ENCODE measurements around the gene TMEM156.

- no peak for TF ChIP-seq RAD21 (IDR thresholded peaks at IDR 0.05)
- no peak for TF ChIP-seq CTCF (IDR thresholded peaks at IDR 0.05; ENCODE audit: low read depth, low read length, missing input control)
- no peak for TF ChIP-seq TAF1 (conservative IDR thresholded peaks at IDR 0.05)
- no peak for TF ChIP-seq YY1 (IDR thresholded peaks at IDR 0.05)
- TF ChIP-seq MAX (IDR thresholded peaks at IDR 0.05), result no peak
- no peak for TF ChIP-seq ZBTB33 (IDR thresholded peaks at IDR 0.05)
- no peak for TF ChIP-seq JUND (IDR thresholded peaks at IDR 0.05)
- no peak for TF ChIP-seq REST (IDR thresholded peaks at IDR 0.05)
- no peak for TF ChIP-seq SP1 (IDR thresholded peaks at IDR 0.05)
- TF ChIP-seq EGR1 (IDR thresholded peaks at IDR 0.05; ENCODE audit: low read depth in 2 of 2), result no peak
- no peak for TF ChIP-seq ATF3 (IDR thresholded peaks at IDR 0.05)
- TF ChIP-seq GABPA (IDR thresholded peaks at IDR 0.05 in 1 of 2, conservative IDR thresholded peaks at IDR 0.05 in 1 of 2), result no peak
Observed at GRCh38 chr4:38982361-38983095, 49.7 kb downstream of the TMEM156 start.
